Lung (tissue), 12 donors: ENCODE measurements around the gene RGS9BP. TPM values are rescaled to one million over a fixed set of nuclear protein-coding genes. Genes with fewer than 3 reads are reported as not detected.
"Not testable (repeated sequence)": the region's sequence is repeated elsewhere in the genome, so short reads cannot be mapped to it uniquely, and the experiment has no call there.

Source experiments
- ATAC-seq: fragments of 200-7000 bp; cut with Tn5 transposase; one replicate; pipeline ENCODE4 v1.9.1; 2020; ENCODE audit warnings: moderate number of reproducible peaks; ENCODE audit not compliant: insufficient read depth, low FRiP score
- DNase-seq, 3 donors: peaks; one replicate each; pipeline ENCODE4 v3.0.0-alpha.2; 2013 to 2017
- H3K27ac ChIP-seq, 2 donors: one replicate each; pipeline ENCODE4 v1.5.1; 2013; ENCODE audit warnings: mild to moderate bottlenecking in 2 of 2, moderate library complexity in 2 of 2, control low read depth in 1 of 2, inconsistent platforms in 1 of 2, low read depth in 1 of 2, low read length in 1 of 2
- H3K27me3 ChIP-seq, 3 donors: one replicate each; pipeline ENCODE4 v1.5.1; 2013; ENCODE audit warnings: low read length in 2 of 3; ENCODE audit not compliant: control insufficient read depth in 3 of 3, insufficient read depth in 3 of 3
- H3K36me3 ChIP-seq, 4 donors: one replicate each; pipeline ENCODE4 v1.5.1; 2013; ENCODE audit warnings: low read length in 4 of 4, mild to moderate bottlenecking in 1 of 4, moderate library complexity in 1 of 4; ENCODE audit not compliant: control insufficient read depth in 4 of 4, insufficient read depth in 4 of 4
- H3K4me1 ChIP-seq, 5 donors: one replicate each; pipeline ENCODE4 v1.5.1; 2013; ENCODE audit warnings: low read length in 5 of 5, mild to moderate bottlenecking in 2 of 5, moderate library complexity in 1 of 5; ENCODE audit not compliant: control insufficient read depth in 5 of 5, insufficient read depth in 5 of 5
- H3K4me3 ChIP-seq: one replicate; pipeline ENCODE4 v1.5.1; 2013; ENCODE audit warnings: mild to moderate bottlenecking, control low read depth, moderate library complexity
- H3K9ac ChIP-seq, 2 donors: one replicate each; pipeline ENCODE4 v1.5.1; 2013; ENCODE audit warnings: low read length in 2 of 2, control low read depth in 1 of 2; ENCODE audit not compliant: insufficient read depth in 1 of 2
- H3K9me3 ChIP-seq, 4 donors: one replicate each; pipeline ENCODE4 v1.5.1; 2013; ENCODE audit warnings: low read length in 3 of 4, mild to moderate bottlenecking in 1 of 4, moderate library complexity in 1 of 4; ENCODE audit not compliant: control insufficient read depth in 4 of 4, insufficient read depth in 3 of 4
- WGBS, 2 donors: extraction: QIAGEN DNeasy Blood & Tissue Kit; methylation state at CpG; one replicate each; pipeline ENCODE4 v1.1.7; 2013; 5-methylcytosine and 5-hydroxymethylcytosine counted together
- polyA plus RNA-seq, 2 donors: library from polyadenylated mRNA; stranded (reverse); fragments of 200-250 nt; gene quantifications; one replicate each; pipeline ENCODE4 v1.2.1, GENCODE V29; 2013
- total RNA-seq, 2 donors: library from RNA; depleted of rRNA in 1 of 2; stranded (reverse); fragments of >200 nt in 1 of 2; gene quantifications; one replicate each; pipeline ENCODE4 v1.2.1, GENCODE V29; 2014 to 2021
- TF ChIP-seq, protein P1 (sequence below): IDR thresholded peaks from 2 replicates; pipeline ENCODE4 v1.5.1; 2012; ENCODE audit warnings: mild to moderate bottlenecking; ENCODE audit errors: control extremely low read depth, extremely low read depth
- donor health status: control.
- donor health status: control.
- donor health status: Bipolar disorder and iron deficiency.
- donor health status: healthy.
- donor health status: DM: yes; HTN: yes; CAD: no.

Gene RGS9BP
- total and polyA plus RNA-seq, 4 donors: 0.14 to 1.6 (median 0.74) TPM

DNA sequence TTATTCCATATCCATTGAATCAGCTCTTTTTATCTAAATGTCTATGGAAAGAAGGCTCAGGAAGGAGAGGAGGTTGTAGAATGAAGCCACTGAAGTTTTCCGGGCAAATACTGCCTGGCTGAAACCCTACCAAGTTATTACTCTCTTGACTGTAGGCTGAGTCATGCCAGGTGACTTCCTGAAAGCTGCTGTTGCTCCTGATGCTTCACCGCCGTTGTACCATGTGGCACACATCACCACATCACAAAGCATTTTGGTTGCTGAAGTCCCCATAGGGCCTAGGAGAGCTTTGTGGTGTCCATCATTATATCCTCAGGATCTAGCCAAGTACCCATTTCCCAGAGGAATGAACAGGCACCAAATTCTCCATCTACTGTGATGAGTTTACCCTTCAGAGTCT is 32.8 kb downstream of the RGS9BP start:
- no peak overlapping the region for H3K4me3 ChIP-seq
- TF ChIP-seq, protein P1, sequence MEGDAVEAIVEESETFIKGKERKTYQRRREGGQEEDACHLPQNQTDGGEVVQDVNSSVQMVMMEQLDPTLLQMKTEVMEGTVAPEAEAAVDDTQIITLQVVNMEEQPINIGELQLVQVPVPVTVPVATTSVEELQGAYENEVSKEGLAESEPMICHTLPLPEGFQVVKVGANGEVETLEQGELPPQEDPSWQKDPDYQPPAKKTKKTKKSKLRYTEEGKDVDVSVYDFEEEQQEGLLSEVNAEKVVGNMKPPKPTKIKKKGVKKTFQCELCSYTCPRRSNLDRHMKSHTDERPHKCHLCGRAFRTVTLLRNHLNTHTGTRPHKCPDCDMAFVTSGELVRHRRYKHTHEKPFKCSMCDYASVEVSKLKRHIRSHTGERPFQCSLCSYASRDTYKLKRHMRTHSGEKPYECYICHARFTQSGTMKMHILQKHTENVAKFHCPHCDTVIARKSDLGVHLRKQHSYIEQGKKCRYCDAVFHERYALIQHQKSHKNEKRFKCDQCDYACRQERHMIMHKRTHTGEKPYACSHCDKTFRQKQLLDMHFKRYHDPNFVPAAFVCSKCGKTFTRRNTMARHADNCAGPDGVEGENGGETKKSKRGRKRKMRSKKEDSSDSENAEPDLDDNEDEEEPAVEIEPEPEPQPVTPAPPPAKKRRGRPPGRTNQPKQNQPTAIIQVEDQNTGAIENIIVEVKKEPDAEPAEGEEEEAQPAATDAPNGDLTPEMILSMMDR: no peak
- no peak overlapping the region for H3K9ac ChIP-seq
- H3K36me3 ChIP-seq: peaks cover 5 to 12% (median 7%) of the 10 kb centered on the region in 4 donors
- 35 to 53% methylated on average over 3 of the region's 3 CpGs for WGBS, 2 donors
- ATAC-seq (no peak), DNase-seq (no peak)
- peaks cover 0 to 4% (median 0%) of the 10 kb centered on the region in 4 donors for H3K9me3 ChIP-seq
- peaks cover 0 to 1% (median 0%) of the 10 kb centered on the region in 5 donors for H3K4me1 ChIP-seq
- H3K27me3 ChIP-seq: no peaks in the 10 kb centered on the region
- H3K27ac ChIP-seq: no peak overlapping the region

DNA sequence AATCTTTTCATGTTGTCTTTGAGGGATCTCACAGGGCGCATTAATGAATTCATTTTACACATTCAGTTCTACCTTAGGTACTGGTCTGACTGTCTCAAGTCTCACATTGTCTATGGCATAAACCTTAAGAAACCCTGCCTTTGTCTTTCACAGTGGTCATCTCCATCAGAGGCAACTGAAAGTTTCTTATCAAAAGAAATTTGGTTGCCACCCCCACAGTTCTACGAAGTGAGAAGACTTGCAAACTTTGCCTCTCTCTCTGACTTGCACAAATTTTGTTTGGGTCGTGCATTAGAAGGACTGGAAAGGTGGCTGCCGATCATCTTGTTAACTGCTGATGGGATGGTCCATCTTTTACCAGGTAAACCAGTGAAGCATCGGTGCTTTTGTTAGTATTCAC is 33.4 kb downstream of the RGS9BP start:
- Histone ChIP-seq H3K36me3 (peaks cover 6 to 12% (median 7%) of the 10 kb centered on the region in 4 donors), H3K4me1 (peaks cover 0 to 1% (median 0%) of the 10 kb centered on the region in 5 donors), H3K9me3 (peaks cover 0 to 4% (median 0%) of the 10 kb centered on the region in 4 donors), H3K27ac (no peak overlapping the region), H3K4me3 (no peak overlapping the region), H3K27me3 (no peaks in the 10 kb centered on the region), H3K9ac (no peak overlapping the region)
- 83 to 95% methylated on average over 5 of the region's 5 CpGs for whole genome bisulfite sequencing, 2 donors
- TF ChIP-seq, protein P1: no peak
- no peak for ATAC-seq
- no peak for DNase-seq

DNA sequence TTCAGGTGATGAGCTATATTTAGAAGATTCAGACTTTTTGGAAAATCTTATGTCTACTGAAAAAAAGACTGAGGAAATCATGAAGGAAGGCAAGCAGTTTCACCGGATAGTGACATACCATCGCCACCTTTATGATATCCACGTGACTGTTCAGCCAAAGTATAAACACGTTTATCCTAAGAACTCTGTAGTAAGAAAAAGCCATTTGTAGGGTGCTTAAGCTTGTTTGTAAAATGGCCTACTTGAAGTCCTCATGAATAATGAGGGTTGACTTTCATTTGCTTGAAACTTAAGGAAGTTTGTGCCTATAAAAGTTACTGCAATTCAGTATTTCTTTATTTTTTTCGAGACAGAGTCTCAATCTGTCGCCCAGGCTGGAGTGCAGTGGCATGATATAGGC is 36.1 kb downstream of the RGS9BP start:
- Histone ChIP-seq H3K9ac (no peak overlapping the region), H3K36me3 (peaks cover 0 to 8% (median 7%) of the 10 kb centered on the region in 4 donors), H3K9me3 (no peaks in the 10 kb centered on the region), H3K4me3 (no peak overlapping the region), H3K27me3 (no peaks in the 10 kb centered on the region), H3K4me1 (no peaks in the 10 kb centered on the region), H3K27ac (no peak overlapping the region)
- 73 to 87% methylated on average over 6 of the region's 6 CpGs for WGBS, 2 donors
- TF ChIP-seq, protein P1: no peak
- ATAC-seq (no peak), DNase-seq (no peak)

DNA sequence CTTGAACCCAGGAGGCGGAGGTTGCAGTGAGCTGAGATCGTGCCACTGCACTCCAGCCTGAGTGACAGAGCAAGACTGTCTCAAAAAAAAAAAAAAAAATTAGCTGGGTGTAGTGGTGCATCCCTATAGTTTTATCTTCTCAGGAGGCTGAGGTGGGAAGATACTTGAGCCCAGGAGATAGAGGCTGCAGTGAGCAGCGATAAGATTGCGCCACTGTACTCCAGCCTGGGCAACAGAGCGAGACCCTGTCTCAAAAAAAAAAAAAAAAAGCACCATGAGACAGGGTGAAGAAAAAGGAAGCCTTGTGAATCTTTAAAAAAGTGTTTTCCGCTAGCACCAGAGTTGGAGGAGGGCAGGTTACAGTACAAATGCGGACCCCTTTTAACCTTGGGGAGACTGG is 40.6 kb downstream of the RGS9BP start:
- H3K4me3 ChIP-seq, H3K27me3 ChIP-seq, H3K27ac ChIP-seq, H3K9me3 ChIP-seq, H3K4me1 ChIP-seq, DNase-seq, H3K9ac ChIP-seq, ATAC-seq, H3K36me3 ChIP-seq: not testable (repeated sequence)
- whole genome bisulfite sequencing, 2 donors: 94 to 96% methylated on average over 7 of the region's 7 CpGs
